ENCODE data around the gene ERF.
"Not testable (repeated sequence)": the region's sequence is repeated elsewhere in the genome, so short reads cannot be mapped to it uniquely, and the experiment has no call there.

The ERF gene

DNA sequence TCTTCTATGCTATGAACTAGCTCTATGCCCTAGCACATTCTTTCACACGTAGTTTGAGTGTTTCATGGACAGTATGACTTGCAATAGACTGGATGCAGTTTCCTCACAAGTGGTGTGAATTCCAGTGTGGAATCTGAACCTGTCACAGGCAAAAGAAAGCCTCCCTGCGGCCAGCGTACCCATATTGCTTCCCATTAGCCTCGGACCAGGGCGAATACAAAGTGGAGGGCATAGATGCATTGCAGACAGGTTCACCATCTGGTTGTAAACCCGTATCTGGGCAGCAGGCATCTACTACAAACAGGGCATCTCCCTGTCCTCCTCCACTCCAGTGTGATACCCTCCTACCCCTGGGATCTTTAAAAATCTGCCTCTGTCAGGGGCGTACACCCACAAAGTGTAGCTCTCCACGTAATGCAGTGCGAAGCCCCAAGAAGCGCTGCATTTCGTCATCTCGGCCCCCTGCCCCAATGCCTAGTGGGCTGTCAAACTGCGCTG is 12.8 kb upstream of the ERF start:
- intact Hi-C loops (cut with micrococcal nuclease): loop anchor here (1.0 to 2.0 kb wide), 2 partner anchors 11 to 15 kb away; no protein-coding TSS in a partner anchor
- peaks cover 1% of the 10 kb centered on the region for H3K27me3 Mint-ChIP-seq
- H3K9me3 Mint-ChIP-seq: no peaks in the 10 kb centered on the region
- peaks cover 18% of the 10 kb centered on the region for H3K36me3 Mint-ChIP-seq (ENCODE audit: low read depth)
- no peak overlapping the region for H3K4me3 Mint-ChIP-seq
- peaks cover 34% of the 10 kb centered on the region for H3K4me1 Mint-ChIP-seq (ENCODE audit: low read depth)
- no peak overlapping the region for H3K27ac Mint-ChIP-seq

DNA sequence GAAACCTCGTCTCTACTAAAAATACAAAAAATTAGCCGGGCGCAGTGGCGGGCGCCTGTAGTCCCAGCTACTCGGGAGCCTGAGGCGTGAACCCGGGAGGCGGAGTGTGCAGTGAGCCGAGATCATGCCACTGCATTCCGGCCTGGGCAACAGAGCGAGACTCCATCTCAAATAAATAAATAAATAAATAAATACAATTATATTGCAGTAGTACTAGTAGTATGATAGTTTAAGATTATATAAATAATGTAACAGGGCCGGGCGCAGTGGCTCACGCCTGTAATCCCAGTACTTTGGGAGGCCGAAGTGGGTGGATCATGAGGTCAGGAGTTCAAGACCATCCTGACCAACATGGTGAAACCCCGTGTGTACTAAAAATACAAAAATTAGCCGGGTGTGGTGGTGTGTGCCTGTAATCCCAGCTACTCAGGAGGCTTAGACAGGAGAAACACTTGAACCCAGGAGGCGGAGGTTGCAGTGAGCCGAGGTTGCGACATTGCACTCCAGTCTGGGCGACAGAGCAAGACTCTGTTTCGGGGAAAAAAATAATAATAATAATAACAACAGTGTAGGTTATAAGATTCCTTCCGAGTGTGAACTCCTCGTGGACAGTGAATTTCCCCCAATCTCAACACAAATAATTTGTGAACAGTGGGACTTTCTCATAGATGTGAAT is 12.1 kb upstream of the ERF start:
- H3K36me3 Mint-ChIP-seq (ENCODE audit: low read depth): peaks cover 11% of the 10 kb centered on the region
- H3K27ac Mint-ChIP-seq; H3K4me3 Mint-ChIP-seq; intact Hi-C loops (cut with micrococcal nuclease); H3K27me3 Mint-ChIP-seq; H3K9me3 Mint-ChIP-seq: not testable (repeated sequence)
- H3K4me1 Mint-ChIP-seq (ENCODE audit: low read depth): peaks cover 36% of the 10 kb centered on the region

DNA sequence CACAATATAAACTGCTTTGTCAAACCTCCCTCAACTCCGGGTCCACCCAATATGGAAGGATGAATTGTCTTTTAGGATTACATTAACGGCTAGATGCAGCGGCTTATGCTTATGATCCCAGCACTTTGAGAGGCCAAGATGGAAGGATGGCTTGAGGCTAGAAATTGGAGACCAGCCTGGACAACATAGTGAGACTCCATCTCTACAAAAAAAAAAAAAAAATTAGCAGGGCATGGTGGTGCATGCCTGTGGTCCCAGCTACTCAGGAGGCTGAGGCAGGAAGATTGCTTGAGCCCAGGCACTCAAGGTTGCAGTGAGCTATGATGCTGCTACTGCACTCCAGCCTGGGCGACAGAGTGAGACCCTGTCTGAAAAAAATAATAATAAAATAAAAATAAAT is 11.2 kb upstream of the ERF start:
- not testable (repeated sequence) for H3K27me3 Mint-ChIP-seq

DNA sequence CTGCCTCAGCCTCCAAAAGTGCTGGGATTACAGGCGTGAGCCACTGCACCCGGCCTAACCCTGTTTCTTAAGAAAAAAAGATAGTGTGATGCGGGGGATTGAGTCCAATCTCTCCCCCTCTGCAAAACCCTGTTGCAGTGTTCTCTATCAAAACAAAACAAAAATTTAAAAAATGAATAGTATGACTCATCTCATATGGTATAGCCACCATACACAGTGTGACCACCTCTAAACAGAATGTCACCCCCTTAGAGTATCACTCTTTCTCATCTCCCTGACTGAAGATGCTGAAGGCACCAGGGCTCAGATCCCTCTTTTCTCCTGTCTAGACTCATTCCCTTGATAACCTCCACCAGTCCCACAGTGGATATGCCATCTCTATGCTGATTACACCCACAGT is 6.8 kb upstream of the ERF start:
- H3K4me1 Mint-ChIP-seq (ENCODE audit: low read depth): peaks cover 12% of the 10 kb centered on the region
- no peaks in the 10 kb centered on the region for H3K36me3 Mint-ChIP-seq (ENCODE audit: low read depth)
- H3K27ac Mint-ChIP-seq: no peak overlapping the region
- intact Hi-C loops (cut with micrococcal nuclease): no loop called here
- no peak overlapping the region for H3K4me3 Mint-ChIP-seq
- no peaks in the 10 kb centered on the region for H3K9me3 Mint-ChIP-seq
- peaks cover 23% of the 10 kb centered on the region for H3K27me3 Mint-ChIP-seq

More for the DNA sequence above, 11.2 kb upstream of the ERF start:
- H3K36me3 Mint-ChIP-seq (ENCODE audit: low read depth); H3K4me3 Mint-ChIP-seq; intact Hi-C loops (cut with micrococcal nuclease); H3K9me3 Mint-ChIP-seq; H3K27ac Mint-ChIP-seq: not testable (repeated sequence)
- H3K4me1 Mint-ChIP-seq (ENCODE audit: low read depth): peaks cover 29% of the 10 kb centered on the region

DNA sequence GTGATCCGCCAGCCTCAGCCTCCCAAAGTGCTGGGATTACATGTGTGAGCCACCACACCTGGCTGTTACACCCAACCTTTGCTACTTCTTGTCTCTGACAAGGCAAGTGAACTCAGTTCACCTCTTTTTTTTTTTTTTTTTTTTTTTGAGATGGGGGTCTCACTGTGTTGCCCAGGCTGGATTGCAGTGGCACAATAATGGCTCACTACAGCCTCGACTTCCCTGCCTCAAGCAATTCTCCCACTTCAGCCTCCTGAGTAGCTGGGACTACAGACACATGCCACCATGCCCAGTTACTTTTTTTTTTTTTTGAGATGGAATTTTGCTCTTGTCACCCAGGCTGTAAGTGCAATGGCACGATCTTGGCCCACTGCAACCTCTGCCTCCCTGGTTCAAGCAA is 2.9 kb upstream of the ERF start:
- H3K9me3 Mint-ChIP-seq; H3K4me3 Mint-ChIP-seq; H3K27ac Mint-ChIP-seq; intact Hi-C loops (cut with micrococcal nuclease): not testable (repeated sequence)
- Mint-ChIP-seq H3K4me1 (ENCODE audit: low read depth) (peaks cover 30% of the 10 kb centered on the region), H3K27me3 (peaks cover 29% of the 10 kb centered on the region), H3K36me3 (ENCODE audit: low read depth) (peaks cover 14% of the 10 kb centered on the region)

DNA sequence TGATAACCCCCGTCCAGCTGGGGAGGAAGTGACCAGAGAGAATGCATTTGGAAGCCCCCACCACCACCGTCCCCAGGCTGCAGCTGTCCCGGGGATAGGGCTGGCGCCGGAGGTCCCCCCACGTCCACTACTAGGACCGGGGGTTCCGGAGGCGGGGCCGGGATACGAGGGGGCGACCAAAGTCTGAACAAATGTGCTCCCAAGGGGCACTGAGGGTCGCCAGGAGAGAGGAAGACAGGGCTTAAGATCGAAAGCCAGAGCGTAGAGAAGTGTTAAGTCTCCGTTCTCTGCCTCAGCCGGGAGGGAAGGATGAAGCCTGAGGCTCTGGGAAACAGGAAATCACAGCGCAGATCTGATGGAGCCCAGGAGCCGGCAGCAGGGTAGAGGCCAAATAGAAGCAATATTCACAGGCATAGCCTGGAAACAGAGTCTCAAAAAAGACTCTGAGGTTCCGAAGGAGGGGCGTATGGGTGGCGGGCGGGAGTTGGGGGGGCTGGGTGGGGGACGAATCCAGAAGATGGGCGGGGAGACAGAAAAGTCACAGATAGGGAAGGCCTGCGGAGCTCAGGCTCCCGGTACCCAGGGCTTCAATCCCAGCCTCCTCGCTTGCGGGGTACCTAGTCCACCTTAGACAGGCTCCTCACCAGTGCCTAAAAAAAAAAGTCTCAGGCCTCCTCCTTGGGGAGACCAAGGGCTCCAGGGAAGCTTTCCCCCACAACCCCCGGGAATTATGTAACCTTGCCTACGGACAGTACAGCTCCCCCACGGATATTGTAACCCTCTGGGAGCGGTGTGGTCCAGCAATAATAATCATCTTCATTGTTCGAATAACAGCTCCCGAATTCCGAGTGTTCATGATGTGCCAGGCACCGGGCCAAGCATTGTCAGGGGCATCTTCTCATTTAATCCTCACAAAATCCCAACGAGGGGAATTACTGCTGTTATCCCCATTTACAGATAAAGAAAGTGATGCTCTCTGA is 1.1 kb upstream of the ERF start:
- Mint-ChIP-seq H3K27me3 (peaks cover 20% of the 10 kb centered on the region), H3K4me1 (ENCODE audit: low read depth) (peaks cover 38% of the 10 kb centered on the region), H3K9me3 (no peaks in the 10 kb centered on the region), H3K4me3 (peak overlapping the region; percentile 88), H3K36me3 (ENCODE audit: low read depth) (peaks cover 19% of the 10 kb centered on the region), H3K27ac (peak overlapping the region; percentile 88)
- intact Hi-C loops (cut with micrococcal nuclease): loop anchor here (1.0 kb wide), 2 partner anchors 12 to 27 kb away; no protein-coding TSS in a partner anchor

- Mint-ChIP-seq H3K4me1 (ENCODE audit: low read depth) (peaks cover 51% of the 10 kb centered on the region), H3K27ac (peak overlapping the region; percentile 88), H3K36me3 (ENCODE audit: low read depth) (peaks cover 34% of the 10 kb centered on the region), H3K9me3 (no peaks in the 10 kb centered on the region), H3K4me3 (peak overlapping the region; percentile 88), H3K27me3 (peaks cover 20% of the 10 kb centered on the region)
- intact Hi-C loops (cut with micrococcal nuclease): no loop called here
These were observed 659 bp downstream of the ERF start for GRCh38 chr19:42254089-42254849.

DNA sequence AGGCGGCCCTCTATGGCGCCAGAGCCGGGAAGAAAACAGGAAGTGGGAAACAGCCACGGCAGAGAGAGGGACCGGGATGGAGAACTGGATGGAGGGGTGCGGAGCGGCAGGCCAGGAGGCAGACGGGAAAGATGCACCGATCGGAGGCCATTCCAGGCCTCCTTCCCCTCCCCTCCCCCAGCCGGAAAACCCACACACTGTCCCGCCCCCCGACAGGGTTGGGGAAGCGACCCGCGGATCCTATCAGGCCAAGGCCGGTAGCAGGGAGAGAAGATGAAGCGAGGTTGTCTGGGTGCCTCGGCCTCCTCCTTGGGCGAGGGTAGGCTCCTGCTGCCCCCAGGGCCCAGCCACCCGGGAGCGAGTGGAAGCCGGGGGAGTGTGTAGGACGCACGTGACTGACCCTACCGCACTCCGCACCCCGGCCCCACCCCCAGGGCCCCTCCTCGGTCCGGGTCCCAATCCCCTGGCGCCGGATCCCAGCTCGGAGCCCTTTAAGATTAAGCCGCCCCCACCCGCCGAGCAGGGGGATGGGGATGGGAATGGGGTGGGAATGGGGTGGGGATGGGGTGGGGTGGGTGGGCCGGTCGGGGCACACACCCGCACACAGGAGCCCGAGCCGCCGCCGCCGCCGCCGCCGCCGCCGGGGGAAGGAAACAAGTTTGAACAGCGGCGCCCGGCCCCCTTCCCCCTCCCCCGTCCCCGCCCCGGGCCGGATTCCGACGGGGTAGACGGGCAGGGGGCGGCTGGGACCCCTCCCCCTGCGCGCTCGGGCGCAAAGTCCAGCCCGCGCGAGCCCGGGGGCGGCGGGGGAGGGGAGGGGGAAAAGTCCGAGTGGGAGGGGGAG is 1.5 kb downstream of the ERF start:
- intact Hi-C loops (cut with micrococcal nuclease): no loop called here
- Mint-ChIP-seq H3K36me3 (ENCODE audit: low read depth) (peaks cover 42% of the 10 kb centered on the region), H3K4me3 (peak overlapping the region; percentile 88), H3K27ac (peak overlapping the region; percentile 88), H3K9me3 (no peaks in the 10 kb centered on the region), H3K27me3 (peaks cover 19% of the 10 kb centered on the region), H3K4me1 (ENCODE audit: low read depth) (peaks cover 59% of the 10 kb centered on the region)

DNA sequence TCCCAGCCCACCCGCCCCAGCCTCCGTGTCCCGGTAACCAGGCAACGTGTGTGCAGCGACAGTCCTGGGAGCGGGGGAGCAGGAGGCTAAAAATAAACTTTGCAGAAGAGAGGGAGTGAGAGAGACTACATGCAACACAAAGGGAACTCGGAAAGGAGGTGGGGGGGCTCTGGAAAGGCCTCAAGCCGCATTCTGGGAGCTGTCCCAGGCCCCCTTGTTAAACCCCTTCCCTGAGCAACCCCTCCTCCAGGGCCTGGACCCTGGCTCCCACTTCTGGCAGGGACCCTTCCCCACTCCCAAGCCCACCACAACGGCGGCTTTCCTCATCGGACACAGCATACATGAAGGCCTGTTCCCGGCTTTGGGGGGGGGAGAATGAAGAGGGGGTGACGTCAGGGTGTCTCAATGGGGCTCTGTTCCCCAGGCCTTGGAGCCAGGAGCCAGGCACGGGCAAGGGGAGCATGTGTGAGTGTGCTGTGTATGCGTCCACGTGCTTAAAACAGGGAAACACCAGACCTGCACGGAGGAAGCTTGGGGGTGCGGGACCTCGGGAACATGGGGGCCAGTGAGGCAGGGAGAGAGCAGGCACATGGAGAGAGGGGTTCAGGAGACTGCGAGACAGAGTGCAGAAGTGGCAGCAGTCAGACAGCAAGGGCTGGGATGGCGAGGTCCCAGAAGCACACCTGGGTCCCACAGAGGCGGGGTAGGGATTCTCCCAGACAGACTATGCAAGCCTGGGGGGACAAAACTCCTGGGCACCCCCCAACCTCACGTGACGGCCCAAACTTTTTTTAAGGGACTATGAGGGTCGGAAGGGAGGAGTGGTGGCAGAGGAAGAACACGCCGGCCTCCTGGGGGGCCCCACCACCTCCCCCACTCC is 2.3 kb downstream of the ERF start:
- Mint-ChIP-seq H3K27me3 (peaks cover 11% of the 10 kb centered on the region), H3K4me3 (peak overlapping the region; percentile 86), H3K4me1 (ENCODE audit: low read depth) (peaks cover 60% of the 10 kb centered on the region), H3K36me3 (ENCODE audit: low read depth) (peaks cover 46% of the 10 kb centered on the region), H3K27ac (peak overlapping the region; percentile 88), H3K9me3 (no peaks in the 10 kb centered on the region)
- intact Hi-C loops (cut with micrococcal nuclease): no loop called here

- Mint-ChIP-seq H3K9me3 (no peaks in the 10 kb centered on the region), H3K4me1 (ENCODE audit: low read depth) (peaks cover 63% of the 10 kb centered on the region), H3K36me3 (ENCODE audit: low read depth) (peaks cover 52% of the 10 kb centered on the region), H3K27ac (peak overlapping the region; percentile 88), H3K4me3 (peak overlapping the region; percentile 14), H3K27me3 (peaks cover 6% of the 10 kb centered on the region)
- intact Hi-C loops (cut with micrococcal nuclease): no loop called here
These were observed 3.2 kb downstream of the ERF start for GRCh38 chr19:42251572-42252358.

DNA sequence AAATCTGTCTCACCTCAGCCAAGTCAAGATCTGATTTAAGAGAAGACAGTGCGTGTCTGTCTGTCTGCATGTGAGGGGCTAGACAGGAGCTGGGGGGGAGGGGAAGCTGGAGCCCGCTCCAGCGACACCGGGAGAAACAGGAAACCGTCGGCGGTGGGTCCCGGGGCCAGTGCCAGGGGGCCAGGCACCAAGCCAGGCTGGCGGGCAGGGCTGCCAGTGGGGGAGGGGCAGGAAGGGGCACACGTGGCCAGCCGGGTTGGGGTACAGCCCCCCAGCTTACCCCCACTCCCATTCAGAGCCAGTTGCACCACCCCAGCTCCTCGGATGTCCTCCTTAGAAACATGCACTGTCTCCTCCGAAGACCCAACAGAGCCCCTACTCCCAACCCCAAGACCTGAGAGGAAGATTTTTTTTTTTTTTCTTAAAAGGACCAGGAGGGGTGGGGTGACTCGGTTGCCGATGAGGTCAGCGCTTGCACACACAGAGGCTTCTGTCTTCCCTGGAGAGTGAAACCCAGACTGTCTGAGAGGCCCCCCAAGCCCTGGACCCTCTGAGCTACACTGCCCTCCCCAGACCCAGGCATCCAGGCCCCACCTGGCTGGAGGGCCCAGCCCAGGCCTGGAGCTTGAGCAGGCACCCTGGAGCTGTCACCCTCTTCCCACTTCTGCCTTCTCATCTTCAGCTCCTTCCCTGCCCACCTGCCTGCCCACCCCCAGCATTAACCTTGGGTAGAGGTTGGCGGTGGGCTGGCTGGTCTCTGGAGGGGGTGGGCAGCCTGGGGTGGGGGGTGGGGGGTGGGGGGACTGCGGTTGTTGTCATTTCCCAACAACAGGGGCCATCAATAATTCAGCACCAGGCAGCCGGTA is 4.0 kb downstream of the ERF start:
- Mint-ChIP-seq H3K4me1 (ENCODE audit: low read depth) (peaks cover 62% of the 10 kb centered on the region), H3K9me3 (no peaks in the 10 kb centered on the region), H3K27ac (peak overlapping the region; percentile 51), H3K36me3 (ENCODE audit: low read depth) (peaks cover 55% of the 10 kb centered on the region), H3K4me3 (peak overlapping the region; percentile 35), H3K27me3 (no peaks in the 10 kb centered on the region)
- intact Hi-C loops (cut with micrococcal nuclease): no loop called here
